ENCODE results near the gene SLC35F3.
"Not testable (repeated sequence)": the region's sequence is repeated elsewhere in the genome, so short reads cannot be mapped to it uniquely, and the experiment has no call there.

Gene SLC35F3

DNA sequence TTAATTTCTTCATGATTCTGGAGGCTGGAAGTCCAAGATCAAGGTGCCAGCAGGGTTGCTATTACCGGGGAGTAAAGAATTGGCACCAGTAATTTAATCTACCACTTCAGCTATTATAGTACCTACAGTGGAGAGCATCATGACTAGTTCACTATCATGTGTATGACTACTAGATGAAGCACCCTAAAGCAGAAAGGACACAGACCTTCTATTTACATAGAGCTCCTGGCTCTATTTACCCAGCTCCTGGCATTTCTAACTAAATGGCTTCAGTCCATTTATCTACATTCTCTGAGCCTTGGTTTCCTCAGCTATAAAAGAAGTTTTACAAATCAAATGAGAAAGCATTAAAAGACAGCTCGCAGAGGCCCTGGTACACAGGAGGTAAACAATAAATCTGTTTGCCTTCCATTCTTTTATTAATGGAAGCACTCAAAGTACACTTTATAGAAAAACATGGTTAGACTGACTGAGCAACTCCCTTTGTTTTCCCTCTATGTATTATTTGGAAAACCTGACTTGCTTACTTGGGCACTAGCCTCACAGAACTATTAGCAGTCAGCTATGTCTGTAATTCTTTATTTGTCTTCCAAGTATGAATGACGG lies 203.0 kb downstream of the SLC35F3 start:
- DNase-seq (ENCODE audit: low spot score), result no peak

DNA sequence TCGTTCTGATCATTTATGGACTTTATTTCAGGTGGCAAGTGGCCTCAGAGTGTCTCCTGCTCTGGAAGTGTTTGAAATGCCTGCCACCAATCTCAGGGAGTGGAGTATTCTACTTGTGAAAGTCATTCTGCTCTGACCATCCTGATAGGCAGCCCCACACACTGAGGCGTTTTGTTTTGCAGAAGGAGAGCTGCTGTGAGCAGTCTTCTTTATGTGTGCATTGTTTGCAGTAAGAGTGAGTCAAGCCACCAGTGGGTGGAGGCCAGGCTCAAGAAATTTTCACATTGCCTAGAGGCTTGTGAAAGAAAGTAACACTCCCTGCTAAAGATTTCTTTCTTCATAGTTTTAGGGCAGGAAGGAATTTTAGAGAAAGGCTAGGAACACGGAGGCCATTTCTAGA lies 204.4 kb downstream of the SLC35F3 start:
- DNase-seq (ENCODE audit: low spot score), result no peak

DNA sequence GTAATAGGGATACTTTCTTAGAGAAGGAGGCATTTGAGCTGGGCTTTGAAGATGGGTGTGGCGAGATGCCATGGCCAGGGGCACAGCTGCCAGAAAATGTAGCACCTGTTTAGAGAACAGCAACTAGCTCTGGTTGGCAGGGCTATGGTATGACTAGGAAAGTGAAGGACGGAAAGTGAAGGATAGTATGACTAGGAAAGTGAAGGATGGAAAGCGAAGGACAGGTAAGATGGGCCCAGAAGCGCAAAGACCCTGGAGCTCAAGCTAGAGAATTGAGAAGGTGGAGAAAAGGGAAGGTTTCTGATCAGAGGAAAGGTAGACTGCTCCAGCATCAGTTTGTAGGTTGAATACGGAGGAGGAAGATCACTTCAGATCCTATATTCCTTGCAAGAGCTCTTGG lies 205.4 kb downstream of the SLC35F3 start:
- no peak for DNase-seq (ENCODE audit: low spot score)

DNA sequence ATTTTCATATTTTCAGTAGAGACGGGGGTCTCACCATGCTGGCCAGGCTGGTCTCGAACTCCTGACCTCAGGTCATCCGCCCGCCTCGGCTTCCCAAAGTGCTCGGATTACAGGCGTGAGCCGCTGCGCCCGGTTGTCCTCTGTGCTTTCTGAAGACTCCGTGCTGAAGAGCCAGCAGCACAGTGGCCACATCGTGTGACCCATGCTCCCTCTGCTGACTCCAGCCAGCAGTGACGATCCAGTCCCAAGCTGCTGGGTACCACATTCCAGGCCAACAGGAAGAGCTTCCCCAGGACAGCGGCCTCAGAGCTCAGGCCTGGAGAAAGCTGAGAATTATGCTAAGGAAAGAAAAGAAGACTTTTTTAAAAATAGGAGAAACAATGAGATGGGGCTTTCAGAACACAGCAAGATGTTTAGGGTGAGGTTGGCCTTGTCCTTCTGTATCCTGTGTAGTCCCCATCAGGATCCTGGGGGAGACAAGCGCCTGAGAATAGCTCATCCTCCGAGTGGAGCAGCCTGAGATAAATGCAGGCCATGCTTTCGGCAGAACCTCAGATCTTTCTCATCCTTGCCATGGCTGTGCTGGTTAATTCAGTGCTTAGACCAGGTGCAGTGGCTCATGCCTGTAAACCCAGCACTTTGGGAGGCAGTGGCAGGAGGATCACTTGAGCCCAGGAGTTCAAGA lies 207.1 kb downstream of the SLC35F3 start:
- DNase-seq (ENCODE audit: low spot score), result peak; percentile 29

DNA sequence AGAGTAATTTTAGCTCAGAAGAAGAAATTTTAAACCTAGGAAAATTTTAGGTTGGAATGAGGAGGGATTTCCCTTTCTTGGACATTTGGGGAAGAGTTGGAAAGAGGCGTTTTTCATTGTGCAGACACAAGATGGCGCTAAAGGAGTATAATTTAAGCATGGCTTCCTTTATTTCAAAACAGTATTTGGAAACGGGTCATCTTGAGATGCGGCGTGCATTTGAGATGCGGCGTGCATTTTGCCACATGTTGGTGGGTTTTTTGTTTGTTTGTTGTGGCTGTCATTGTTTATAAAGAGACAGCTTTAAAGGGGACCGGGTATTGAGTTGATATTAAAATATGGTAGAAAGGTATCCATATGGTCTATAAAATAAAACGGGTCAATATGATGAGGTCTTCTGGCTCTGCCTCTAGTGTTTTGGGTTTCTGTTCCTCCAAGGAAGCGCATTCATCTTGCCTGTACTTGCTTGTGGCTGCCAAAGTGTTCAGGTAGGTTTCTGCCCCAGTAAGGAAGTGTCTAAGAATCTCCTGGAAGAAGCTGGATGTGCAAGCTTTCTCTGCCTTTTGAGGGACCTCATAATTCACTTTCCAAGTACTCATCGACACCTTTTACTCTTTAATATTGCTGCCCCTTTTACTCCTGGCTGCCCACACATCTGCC lies 210.3 kb downstream of the SLC35F3 start:
- DNase-seq (ENCODE audit: low spot score), result peak; percentile 66

DNA sequence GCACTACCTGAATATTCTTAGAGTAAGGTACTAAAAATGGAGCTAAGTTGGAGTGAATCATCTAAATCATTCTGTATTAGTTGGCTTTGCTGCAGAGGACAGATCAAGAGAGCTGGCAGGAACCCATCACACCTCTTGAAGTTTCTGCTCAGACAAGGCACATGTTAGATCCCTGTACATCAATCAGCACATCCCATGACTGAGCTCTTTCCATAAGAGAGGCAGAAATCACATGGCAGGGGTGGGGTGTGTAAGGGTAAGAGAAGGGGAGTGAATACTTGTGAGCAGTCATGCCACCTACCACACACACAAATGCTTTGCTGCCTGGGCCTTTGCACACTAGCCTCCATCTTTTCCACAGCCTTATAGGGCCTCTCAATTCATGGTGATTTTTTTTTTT lies 214.4 kb downstream of the SLC35F3 start:
- no peak for DNase-seq (ENCODE audit: low spot score)

DNA sequence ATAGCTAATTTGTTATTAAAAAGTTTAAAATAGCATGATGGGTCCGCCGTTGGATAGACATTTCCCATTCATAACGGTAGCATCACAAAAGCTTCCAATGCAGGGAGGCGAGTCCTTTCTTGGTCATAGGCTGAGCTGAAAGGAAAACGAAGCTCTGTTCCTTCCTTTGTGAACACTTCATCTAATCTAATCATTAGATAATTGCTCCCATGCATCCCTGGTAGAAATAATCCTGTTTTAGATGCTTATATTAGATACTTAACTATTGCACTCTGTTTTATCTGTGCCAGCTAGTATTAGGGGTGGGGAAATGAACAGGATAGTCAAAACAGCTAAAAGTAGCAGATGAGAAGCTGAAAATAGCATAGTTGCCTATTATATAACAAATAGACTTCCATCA lies 215.0 kb downstream of the SLC35F3 start:
- DNase-seq (ENCODE audit: low spot score), result no peak

DNA sequence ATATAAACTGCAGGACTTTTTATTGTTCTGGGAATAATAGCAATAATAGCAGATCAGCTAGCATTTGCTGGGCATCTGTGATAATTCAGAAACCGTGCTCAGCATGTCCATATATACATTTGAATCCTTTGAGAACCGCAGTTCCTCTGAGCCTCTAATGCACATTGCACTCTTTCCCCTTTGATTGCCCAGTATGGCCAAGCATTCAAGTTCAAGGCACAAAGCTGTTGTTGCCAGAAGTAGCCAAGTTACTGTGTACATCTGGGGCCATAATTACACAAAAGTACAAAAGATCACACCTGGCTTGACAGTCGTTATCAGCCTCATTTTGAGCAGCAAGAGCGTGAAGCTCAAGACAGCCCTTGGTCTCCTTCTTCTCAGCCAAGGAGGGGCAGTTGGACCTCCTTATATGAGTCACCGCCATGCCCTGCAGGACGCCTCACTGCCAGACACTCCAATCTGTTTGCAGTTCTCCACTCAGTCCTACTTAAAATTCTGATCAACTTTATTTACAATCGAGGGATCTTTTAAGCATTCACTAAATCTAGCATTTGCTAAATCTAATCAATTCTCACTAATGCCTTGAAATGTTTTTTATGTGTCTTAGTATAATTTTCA lies 216.0 kb downstream of the SLC35F3 start:
- no peak for DNase-seq (ENCODE audit: low spot score)

DNA sequence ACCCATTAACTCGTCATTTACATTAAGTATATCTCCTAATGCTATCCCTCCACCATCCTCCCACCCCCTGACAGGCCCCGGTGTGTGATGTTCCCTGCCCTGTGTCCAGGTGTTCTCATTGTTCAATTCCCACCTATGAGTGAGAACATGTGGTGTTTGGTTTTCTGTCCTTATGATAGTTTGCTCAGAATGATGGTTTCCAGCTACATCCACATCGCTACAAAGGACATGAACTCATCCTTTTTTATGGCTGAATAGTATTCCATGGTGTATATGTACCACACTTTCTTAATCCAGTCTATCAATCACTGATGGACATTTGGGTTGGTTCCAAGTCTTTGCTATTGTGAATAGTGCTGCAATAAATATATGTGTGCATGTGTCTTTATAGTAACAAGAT lies 217.2 kb downstream of the SLC35F3 start:
- DNase-seq (ENCODE audit: low spot score), result not testable (repeated sequence)

DNA sequence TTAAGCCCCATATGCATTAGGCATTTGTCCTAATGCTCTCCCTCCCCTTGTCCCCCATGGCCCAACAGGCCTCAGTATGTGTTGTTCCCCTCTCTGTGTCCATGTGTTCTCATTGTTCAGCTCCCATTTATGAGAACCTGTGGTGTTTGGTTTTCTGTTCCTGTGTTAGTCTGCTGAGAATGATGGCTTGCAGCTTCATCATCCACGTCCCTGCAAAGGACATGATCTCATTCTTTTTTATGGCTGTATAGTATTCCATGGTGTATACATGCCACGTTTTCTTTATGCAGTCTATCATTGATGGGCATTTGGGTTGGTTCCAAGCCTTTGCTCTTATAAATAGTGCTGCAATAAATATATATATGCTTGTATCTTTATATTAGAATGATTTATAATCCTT lies 218.1 kb downstream of the SLC35F3 start:
- DNase-seq (ENCODE audit: low spot score), result not testable (repeated sequence)

DNA sequence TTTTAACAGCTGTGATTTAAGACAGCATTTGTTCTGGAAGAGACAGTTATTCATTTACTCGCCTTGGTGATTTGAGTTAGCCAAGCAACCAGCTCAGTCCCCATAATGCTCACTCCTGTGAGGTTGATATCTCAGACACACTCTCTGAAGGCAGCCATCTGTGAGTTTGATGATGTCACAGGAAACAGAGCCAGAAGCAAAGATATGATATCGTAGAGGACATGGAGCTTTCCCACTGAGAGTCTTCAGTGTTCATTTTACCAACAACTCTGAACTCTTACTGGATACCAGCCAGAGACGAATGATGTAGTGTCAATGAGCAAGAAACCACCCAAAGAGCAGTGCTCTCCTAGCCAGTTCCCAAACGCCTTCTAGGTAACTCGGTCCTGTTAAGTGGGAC lies 219.4 kb downstream of the SLC35F3 start:
- DNase-seq (ENCODE audit: low spot score), result no peak

DNA sequence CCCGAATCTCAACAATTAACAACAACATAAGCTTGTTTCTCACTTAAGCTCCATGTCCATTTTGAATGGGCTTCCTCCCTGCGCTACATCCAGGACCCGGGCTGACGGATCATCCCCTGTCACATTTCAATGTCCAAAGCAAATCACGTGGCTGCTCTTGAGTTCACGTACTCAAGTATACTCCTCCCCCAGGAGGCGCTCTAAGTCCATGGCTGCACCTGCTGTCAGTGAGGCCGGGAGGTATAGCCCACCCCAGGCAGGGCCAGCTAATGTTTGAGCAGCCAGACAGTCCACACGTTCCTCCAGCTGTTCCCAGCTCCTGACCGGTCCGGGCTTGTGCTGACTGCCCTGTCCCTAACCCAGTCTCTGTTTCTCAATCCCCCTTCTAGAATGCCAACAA lies 220.8 kb downstream of the SLC35F3 start:
- DNase-seq (ENCODE audit: low spot score), result peak; percentile 9

DNA sequence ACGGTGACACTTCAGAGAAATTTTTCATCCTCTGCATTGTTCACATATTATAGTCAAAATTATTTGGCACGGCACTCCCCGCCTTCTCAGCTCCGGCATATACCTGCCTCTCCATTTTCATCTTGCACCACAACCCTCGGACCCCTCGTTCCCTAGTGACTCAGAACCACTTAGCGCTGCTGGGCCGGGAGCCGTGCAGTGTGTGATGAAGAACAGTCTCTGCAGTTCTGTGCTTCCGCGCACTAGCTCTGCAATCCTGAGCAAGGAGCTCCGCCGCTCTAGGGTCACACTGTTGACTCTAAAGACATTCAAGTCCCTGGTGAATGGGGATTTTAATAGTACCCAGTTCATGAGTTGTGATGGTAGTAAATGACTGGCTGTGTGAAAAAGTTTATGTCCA lies 221.2 kb downstream of the SLC35F3 start:
- no peak for DNase-seq (ENCODE audit: low spot score)

DNA sequence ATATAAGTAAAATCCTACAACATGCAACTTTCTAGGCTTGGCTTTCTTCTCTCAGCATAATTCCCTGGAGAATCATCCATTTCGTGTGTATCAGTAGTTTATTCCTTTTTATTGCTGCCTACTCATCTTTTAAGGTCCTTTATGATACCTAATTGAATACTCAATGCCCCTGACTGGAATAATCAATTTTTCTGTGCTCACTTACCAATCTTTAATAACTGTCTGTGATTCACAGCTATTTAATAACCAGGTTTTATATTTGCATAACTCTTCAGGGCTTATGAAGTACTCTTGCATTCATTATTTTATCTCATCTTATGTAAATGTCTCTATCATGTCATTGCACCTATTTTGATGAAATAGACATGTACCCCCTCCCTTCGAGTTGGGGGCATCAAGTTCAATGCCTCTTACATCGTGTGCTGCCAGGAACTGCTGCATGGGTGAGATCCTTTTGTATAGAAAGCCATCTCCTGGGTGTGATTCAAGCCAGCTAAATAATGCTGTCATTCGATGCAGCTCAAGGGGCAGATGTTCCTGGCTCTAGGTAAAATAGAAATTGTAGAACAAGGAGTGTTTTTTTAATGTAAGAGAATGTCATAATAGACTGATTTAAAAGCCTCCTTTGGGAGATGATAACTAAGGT lies 222.7 kb downstream of the SLC35F3 start:
- DNase-seq (ENCODE audit: low spot score), result no peak

DNA sequence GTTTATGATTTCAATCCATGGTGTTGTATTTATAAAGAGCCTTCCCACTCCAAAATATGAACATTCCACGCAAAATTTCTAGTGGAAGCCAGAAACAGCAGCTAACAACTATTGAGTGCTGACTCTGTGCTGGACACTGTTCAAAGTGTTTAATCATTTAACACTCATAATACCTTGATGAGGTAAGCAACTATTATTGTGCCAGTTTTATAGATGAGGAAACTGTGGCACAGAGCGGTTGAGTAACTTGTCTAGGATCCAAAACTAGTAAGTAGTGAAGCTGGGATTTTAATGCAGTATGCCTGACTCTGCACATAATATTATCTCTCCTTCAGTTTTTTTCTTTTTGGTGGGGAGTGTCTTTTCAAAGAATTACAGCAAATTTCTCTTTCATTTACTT lies 228.3 kb downstream of the SLC35F3 start:
- no peak for DNase-seq (ENCODE audit: low spot score)

DNA sequence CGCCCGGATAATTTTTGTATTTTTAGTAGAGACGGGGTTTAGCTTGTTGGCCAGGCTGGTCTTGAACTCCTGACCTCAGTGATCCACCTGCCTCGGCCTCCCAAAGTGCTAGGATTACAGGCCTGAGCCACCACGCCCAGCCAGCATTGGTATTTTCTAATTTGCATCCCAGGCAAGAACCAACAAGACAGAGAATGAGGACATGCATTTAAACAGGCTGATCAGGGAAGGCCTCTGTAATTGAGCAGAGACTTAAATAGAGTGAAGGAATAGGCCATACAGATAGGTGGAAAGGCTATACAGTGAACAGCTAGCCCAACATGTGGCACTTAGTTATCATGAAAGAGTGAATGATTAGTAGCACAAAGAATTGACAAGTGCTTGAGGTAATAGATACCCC lies 230.4 kb downstream of the SLC35F3 start:
- DNase-seq (ENCODE audit: low spot score), result no peak

DNA sequence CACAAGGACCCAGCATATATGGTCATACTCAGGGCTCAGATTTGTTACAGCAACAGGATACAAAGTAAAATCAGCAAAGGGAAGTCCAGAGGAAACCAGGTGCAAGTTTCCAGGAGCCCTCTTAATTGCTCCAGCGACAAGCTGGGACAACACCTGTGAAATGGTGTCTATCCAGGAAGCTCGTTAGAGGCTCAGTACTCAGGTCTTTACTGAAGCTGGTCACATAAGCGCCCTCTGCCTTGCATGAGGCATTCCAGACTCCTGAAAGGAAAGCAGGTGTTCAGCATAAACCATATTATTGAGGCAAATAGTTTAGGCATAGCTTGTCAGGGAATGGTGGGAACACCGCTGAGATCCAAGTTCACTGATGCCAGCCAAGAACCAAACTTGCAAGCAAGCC lies 231.0 kb downstream of the SLC35F3 start:
- DNase-seq (ENCODE audit: low spot score), result no peak

DNA sequence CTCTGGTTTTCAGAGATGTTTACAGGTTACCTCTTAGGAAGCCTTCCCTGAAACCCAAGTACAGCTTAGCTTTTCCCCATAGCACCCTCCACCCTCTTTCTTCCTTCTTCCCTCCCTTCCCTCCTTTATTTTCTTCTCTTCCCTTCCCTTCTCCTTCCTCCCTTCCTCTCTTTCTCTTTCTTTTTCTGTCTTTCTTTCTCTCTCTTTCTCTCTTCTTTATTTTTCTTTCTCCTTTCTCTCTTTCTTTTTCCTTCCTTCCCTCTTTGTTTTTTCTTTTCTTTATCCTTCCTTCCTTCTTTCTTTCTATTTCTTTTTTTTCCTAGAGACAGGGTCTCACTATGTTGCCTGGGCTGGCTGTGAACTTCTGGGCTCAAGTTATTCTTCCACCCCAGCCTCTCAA lies 231.6 kb downstream of the SLC35F3 start:
- no peak for DNase-seq (ENCODE audit: low spot score)

DNA sequence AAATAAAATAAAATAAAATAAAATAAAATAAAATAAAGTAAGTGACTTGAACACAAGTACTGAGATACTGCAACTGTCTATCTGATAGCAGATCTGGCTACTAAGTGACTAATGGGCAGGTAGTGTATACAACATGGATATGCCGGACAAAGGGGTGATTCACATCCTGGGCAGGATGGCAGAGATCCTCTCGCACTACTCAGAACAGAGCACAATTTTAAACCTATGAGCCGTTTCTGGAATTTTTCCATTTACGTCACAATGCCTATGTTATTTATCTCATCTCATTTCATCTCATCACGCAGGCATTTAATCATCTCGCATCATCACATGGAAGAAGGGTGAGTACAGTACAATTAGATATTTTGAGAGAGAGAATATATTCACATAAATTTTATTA lies 235.5 kb downstream of the SLC35F3 start:
- no peak for DNase-seq (ENCODE audit: low spot score)

DNA sequence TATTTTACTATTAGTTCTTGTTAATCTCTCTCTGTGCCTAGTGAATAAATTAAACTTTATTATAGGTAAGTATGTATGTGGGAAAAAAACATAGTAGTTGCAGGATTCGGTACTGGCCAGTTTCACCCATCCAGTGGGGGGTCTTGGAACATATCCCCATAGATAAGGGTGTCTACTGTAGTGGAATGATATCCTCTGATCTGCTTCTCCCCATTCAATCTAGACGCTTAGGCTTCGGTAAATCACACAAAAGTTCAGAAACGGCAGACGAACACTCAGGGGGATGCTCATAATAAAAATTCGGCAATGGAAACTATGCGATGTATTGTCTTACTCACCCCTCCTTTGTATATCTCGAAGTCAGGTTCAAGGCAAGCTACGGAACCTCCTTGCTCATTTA lies 235.9 kb downstream of the SLC35F3 start:
- DNase-seq (ENCODE audit: low spot score), result no peak

DNA sequence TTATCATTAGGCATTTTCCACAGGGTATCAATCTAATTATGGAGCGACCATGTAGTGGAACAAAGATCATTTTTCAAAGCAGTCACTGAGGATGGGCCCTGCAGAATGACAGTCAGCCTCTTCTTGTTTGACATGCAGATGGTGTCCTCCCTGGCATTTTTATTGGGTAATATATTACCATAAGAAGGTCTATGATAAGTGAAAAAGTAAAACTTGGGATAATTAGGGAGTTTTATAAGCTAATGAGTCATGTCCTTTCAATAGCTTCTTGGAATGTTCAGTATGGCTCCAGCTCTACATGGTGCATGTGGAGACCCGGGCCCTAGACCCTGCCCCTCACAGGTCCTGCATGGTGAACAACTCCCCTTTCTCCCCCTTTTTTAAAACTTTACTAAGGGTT lies 236.5 kb downstream of the SLC35F3 start:
- DNase-seq (ENCODE audit: low spot score), result no peak

DNA sequence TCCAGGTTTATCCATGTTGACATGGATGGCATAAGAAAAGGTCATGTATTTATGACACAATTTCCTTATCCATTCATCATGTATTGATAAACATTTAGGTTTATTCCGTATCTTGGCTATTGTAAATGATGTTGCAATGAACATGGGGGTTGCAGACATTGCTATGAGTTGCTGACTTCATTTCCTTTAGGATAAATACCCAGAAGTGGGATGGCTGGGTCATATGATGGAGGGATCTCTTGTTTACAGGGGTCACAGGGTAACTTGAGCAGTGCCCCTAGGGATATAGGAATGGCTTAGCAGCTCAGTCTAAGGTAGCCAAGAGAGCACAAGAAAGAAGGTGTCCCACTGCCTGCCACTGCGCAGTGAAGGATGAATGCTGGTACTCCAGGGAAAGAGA lies 239.2 kb downstream of the SLC35F3 start:
- DNase-seq (ENCODE audit: low spot score), result no peak

DNA sequence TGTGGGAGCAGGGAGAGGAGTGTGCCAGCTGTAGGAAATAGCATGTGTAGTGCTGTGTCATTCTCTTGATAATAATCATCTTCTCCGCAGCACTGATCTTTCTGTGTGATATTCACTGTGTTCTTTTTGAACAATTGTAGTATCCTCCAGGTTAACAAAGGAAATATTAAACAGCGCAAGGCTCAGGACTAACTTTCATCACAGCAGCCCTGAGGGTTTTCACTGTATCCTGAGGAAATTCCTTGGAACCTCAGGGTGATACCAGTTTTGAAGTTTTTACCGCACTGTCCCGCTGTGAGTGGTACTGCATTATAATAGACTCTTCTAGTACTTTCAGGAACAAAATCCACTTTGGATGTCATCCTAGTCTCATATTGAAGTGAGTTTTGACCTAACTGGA lies 240.4 kb downstream of the SLC35F3 start:
- no peak for DNase-seq (ENCODE audit: low spot score)
